Measurements from ENCODE around the gene CEP19. TPM values are rescaled to one million over a fixed set of nuclear protein-coding genes. Genes with fewer than 3 reads are reported as not detected.

Gene CEP19
- total and polyA plus RNA-seq, 2 donors from 2014 or later, result 1.5 to 2.6 TPM

- DNase-seq (no peak), FAIRE-seq (no peak)
- no peaks in the 10 kb centered on the region for H3K9me3 ChIP-seq (ENCODE audit: control insufficient read depth in 2 of 3, insufficient read depth in 1 of 3, low read length in 3 of 3)
- H3K4me3 ChIP-seq (ENCODE audit: low read length in 3 of 3), result no peak overlapping the region
- no peaks in the 10 kb centered on the region for H3K27me3 ChIP-seq (ENCODE audit: control insufficient read depth, insufficient read depth, low read length)
- TF ChIP-seq, protein P1, sequence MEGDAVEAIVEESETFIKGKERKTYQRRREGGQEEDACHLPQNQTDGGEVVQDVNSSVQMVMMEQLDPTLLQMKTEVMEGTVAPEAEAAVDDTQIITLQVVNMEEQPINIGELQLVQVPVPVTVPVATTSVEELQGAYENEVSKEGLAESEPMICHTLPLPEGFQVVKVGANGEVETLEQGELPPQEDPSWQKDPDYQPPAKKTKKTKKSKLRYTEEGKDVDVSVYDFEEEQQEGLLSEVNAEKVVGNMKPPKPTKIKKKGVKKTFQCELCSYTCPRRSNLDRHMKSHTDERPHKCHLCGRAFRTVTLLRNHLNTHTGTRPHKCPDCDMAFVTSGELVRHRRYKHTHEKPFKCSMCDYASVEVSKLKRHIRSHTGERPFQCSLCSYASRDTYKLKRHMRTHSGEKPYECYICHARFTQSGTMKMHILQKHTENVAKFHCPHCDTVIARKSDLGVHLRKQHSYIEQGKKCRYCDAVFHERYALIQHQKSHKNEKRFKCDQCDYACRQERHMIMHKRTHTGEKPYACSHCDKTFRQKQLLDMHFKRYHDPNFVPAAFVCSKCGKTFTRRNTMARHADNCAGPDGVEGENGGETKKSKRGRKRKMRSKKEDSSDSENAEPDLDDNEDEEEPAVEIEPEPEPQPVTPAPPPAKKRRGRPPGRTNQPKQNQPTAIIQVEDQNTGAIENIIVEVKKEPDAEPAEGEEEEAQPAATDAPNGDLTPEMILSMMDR (IDR thresholded peaks at IDR 0.05; ENCODE audit: borderline replicate concordance, extremely low read depth, insufficient read depth), result no peak
- no peak overlapping the region for H3K27ac ChIP-seq (ENCODE audit: low read depth in 2 of 2, low read length in 2 of 2)
- intact Hi-C loops (cut with DNase I), result no loop called here
- H3K9ac ChIP-seq (ENCODE audit: low read length in 3 of 3), result no peak overlapping the region
- H3K36me3 ChIP-seq (ENCODE audit: control insufficient read depth in 2 of 3, insufficient read depth in 3 of 3, low read length in 3 of 3), result no peaks in the 10 kb centered on the region
- H3K4me1 ChIP-seq (ENCODE audit: control insufficient read depth in 2 of 3, insufficient read depth in 2 of 3, low read depth in 1 of 3, low read length in 3 of 3), result peaks cover 0 to 7% (median 0%) of the 10 kb centered on the region in 3 donors
Measured at GRCh38 chr3:196708467-196708866, 3.6 kb downstream of the CEP19 start.

- no peak for DNase-seq
- TF ChIP-seq, protein P1 (IDR thresholded peaks at IDR 0.05; ENCODE audit: borderline replicate concordance, extremely low read depth, insufficient read depth), result no peak
- FAIRE-seq, result no peak
- Histone ChIP-seq H3K27me3 (ENCODE audit: control insufficient read depth, insufficient read depth, low read length) (no peaks in the 10 kb centered on the region), H3K27ac (ENCODE audit: low read depth in 2 of 2, low read length in 2 of 2) (no peak overlapping the region), H3K9me3 (ENCODE audit: control insufficient read depth in 2 of 3, insufficient read depth in 1 of 3, low read length in 3 of 3) (no peaks in the 10 kb centered on the region), H3K4me3 (ENCODE audit: low read length in 3 of 3) (no peak overlapping the region), H3K36me3 (ENCODE audit: control insufficient read depth in 2 of 3, insufficient read depth in 3 of 3, low read length in 3 of 3) (no peaks in the 10 kb centered on the region), H3K9ac (ENCODE audit: low read length in 3 of 3) (no peak overlapping the region), H3K4me1 (ENCODE audit: control insufficient read depth in 2 of 3, insufficient read depth in 2 of 3, low read depth in 1 of 3, low read length in 3 of 3) (peaks cover 0 to 5% (median 0%) of the 10 kb centered on the region in 3 donors)
- intact Hi-C loops (cut with DNase I), result no loop called here
Measured at GRCh38 chr3:196707566-196707965, 4.5 kb downstream of the CEP19 start.

- DNase-seq, result no peak
- Histone ChIP-seq H3K9me3 (ENCODE audit: control insufficient read depth in 2 of 3, insufficient read depth in 1 of 3, low read length in 3 of 3) (no peaks in the 10 kb centered on the region), H3K4me1 (ENCODE audit: control insufficient read depth in 2 of 3, insufficient read depth in 2 of 3, low read depth in 1 of 3, low read length in 3 of 3) (peaks cover 0 to 5% (median 0%) of the 10 kb centered on the region in 3 donors), H3K27me3 (ENCODE audit: control insufficient read depth, insufficient read depth, low read length) (no peaks in the 10 kb centered on the region), H3K27ac (ENCODE audit: low read depth in 2 of 2, low read length in 2 of 2) (no peak overlapping the region), H3K36me3 (ENCODE audit: control insufficient read depth in 2 of 3, insufficient read depth in 3 of 3, low read length in 3 of 3) (no peaks in the 10 kb centered on the region), H3K4me3 (ENCODE audit: low read length in 3 of 3) (no peak overlapping the region), H3K9ac (ENCODE audit: low read length in 3 of 3) (no peak overlapping the region)
- TF ChIP-seq, protein P1 (IDR thresholded peaks at IDR 0.05; ENCODE audit: borderline replicate concordance, extremely low read depth, insufficient read depth), result no peak
- intact Hi-C loops (cut with DNase I), result no loop called here
- no peak for FAIRE-seq
Measured at GRCh38 chr3:196706731-196707130, 5.3 kb downstream of the CEP19 start.

DNA sequence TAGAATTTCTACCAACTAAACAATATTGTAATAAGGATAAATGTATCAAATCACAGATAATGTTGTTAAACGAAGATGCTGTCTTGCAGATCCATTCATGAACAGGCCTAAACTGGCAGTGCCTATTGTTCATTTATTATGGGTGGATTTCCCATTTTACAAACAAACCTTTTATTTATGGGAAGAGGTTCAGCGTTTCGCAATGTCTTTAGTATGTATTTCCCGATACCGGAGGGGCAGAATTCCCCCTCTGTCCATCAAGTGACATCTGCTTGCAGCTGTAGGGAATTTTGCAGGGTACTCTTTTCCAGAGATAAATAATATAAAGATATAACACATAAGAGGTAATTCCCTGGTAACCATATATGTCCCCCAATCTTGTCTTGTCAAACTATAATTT lies 5.7 kb downstream of the CEP19 start:
- H3K4me3 ChIP-seq (ENCODE audit: low read length in 3 of 3), result no peak overlapping the region

More for the DNA sequence above, 5.7 kb downstream of the CEP19 start:
- H3K4me1 ChIP-seq (ENCODE audit: control insufficient read depth in 2 of 3, insufficient read depth in 2 of 3, low read depth in 1 of 3, low read length in 3 of 3), result peaks cover 0 to under 1% (median 0%) of the 10 kb centered on the region in 3 donors
- no peak overlapping the region for H3K27ac ChIP-seq (ENCODE audit: low read depth in 2 of 2, low read length in 2 of 2)
- intact Hi-C loops (cut with DNase I), result no loop called here
- TF ChIP-seq, protein P1 (IDR thresholded peaks at IDR 0.05; ENCODE audit: borderline replicate concordance, extremely low read depth, insufficient read depth), result no peak
- FAIRE-seq, result no peak
- no peaks in the 10 kb centered on the region for H3K36me3 ChIP-seq (ENCODE audit: control insufficient read depth in 2 of 3, insufficient read depth in 3 of 3, low read length in 3 of 3)
- DNase-seq, result no peak
- no peak overlapping the region for H3K9ac ChIP-seq (ENCODE audit: low read length in 3 of 3)
- H3K27me3 ChIP-seq (ENCODE audit: control insufficient read depth, insufficient read depth, low read length), result no peaks in the 10 kb centered on the region
- H3K9me3 ChIP-seq (ENCODE audit: control insufficient read depth in 2 of 3, insufficient read depth in 1 of 3, low read length in 3 of 3), result no peaks in the 10 kb centered on the region

All from kidney (tissue), 14 donors.